ENCODE results near the gene PRR19.

The PRR19 gene

DNA sequence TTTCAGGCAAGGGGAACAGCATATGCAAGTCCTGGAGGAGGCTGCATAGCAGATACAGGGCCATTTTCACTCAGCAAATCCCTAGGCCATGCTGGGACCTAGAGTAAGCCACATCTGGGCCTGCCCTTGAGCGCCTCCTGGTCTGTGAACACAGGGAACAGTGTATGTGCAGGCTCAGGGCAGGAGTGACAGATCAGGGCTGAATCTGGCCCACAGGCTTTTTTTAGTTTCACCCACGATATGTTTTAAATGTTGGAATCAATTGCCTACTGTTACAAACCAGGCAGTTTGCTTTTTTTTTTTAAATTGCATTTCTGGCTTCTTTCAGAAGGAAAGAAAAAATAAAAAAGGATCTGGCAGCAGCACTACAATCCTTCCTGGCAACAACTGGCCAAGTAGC, 9.7 kb downstream of the PRR19 start:
- Histone ChIP-seq H3K4me1 (ENCODE audit: insufficient read depth, low read length, poor library complexity, severe bottlenecking) (no peaks in the 10 kb centered on the region), H3K9me2 (replicated peaks; ENCODE audit: low read depth, low read length) (no peaks in the 10 kb centered on the region), H3K9me3 (ENCODE audit: insufficient read depth, low read depth, low read length) (no peaks in the 10 kb centered on the region), H4K20me1 (ENCODE audit: insufficient read depth, low read length, poor library complexity, severe bottlenecking) (no peaks in the 10 kb centered on the region), H3K36me3 (ENCODE audit: insufficient read depth, low read length) (no peaks in the 10 kb centered on the region), H3K27me3 (ENCODE audit: insufficient read depth, low read length, poor library complexity, severe bottlenecking) (no peaks in the 10 kb centered on the region), H3K79me2 (ENCODE audit: insufficient read depth, low read length) (no peaks in the 10 kb centered on the region), H3K4me3 (ENCODE audit: low read length, poor library complexity, severe bottlenecking) (no peak overlapping the region), H3F3A (ENCODE audit: low read depth) (no peaks in the 10 kb centered on the region), H2AFZ (ENCODE audit: low read length) (no peak overlapping the region), H3K4me2 (ENCODE audit: low read depth, low read length, poor library complexity, severe bottlenecking) (no peak overlapping the region), H3K9ac (ENCODE audit: low read depth, low read length, poor library complexity, severe bottlenecking) (no peak overlapping the region)
- TF ChIP-seq, protein P1, sequence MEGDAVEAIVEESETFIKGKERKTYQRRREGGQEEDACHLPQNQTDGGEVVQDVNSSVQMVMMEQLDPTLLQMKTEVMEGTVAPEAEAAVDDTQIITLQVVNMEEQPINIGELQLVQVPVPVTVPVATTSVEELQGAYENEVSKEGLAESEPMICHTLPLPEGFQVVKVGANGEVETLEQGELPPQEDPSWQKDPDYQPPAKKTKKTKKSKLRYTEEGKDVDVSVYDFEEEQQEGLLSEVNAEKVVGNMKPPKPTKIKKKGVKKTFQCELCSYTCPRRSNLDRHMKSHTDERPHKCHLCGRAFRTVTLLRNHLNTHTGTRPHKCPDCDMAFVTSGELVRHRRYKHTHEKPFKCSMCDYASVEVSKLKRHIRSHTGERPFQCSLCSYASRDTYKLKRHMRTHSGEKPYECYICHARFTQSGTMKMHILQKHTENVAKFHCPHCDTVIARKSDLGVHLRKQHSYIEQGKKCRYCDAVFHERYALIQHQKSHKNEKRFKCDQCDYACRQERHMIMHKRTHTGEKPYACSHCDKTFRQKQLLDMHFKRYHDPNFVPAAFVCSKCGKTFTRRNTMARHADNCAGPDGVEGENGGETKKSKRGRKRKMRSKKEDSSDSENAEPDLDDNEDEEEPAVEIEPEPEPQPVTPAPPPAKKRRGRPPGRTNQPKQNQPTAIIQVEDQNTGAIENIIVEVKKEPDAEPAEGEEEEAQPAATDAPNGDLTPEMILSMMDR (conservative IDR thresholded peaks at IDR 0.05; ENCODE audit: low read length): peak; percentile 35
- no peak for TF ChIP-seq EZH2phosphoT487 (IDR thresholded peaks at IDR 0.05; ENCODE audit: borderline replicate concordance)

DNA sequence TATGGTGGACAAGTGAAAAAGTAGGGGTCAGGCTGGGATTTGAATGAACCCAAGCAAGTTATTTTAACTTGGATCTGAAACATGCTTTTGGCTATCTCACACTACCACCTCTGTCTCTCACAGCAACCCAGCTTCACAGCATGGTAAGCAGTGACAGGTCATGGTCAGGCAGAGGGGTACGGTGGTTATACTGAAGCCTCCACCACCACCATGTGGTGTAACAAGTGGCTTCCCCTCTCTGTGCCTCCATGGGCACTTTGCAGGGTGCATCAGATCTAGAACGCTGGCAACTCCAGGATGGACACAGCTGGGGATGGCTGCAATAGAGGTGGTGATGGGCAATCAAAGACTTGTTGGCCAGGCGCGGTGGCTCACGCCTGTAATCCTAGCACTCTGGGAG, 10.4 kb downstream of the PRR19 start:
- Histone ChIP-seq H3K4me1 (ENCODE audit: insufficient read depth, low read length, poor library complexity, severe bottlenecking) (no peaks in the 10 kb centered on the region), H3K79me2 (ENCODE audit: insufficient read depth, low read length) (no peaks in the 10 kb centered on the region), H3K9me3 (ENCODE audit: insufficient read depth, low read depth, low read length) (no peaks in the 10 kb centered on the region), H3K4me3 (ENCODE audit: low read length, poor library complexity, severe bottlenecking) (no peak overlapping the region), H3K4me2 (ENCODE audit: low read depth, low read length, poor library complexity, severe bottlenecking) (no peak overlapping the region), H3K36me3 (ENCODE audit: insufficient read depth, low read length) (no peaks in the 10 kb centered on the region), H2AFZ (ENCODE audit: low read length) (no peak overlapping the region), H3K9ac (ENCODE audit: low read depth, low read length, poor library complexity, severe bottlenecking) (no peak overlapping the region), H3K27me3 (ENCODE audit: insufficient read depth, low read length, poor library complexity, severe bottlenecking) (no peaks in the 10 kb centered on the region), H4K20me1 (ENCODE audit: insufficient read depth, low read length, poor library complexity, severe bottlenecking) (no peaks in the 10 kb centered on the region), H3F3A (ENCODE audit: low read depth) (no peaks in the 10 kb centered on the region), H3K9me2 (replicated peaks; ENCODE audit: low read depth, low read length) (no peaks in the 10 kb centered on the region)
- no peak for TF ChIP-seq EZH2phosphoT487 (IDR thresholded peaks at IDR 0.05; ENCODE audit: borderline replicate concordance)

DNA sequence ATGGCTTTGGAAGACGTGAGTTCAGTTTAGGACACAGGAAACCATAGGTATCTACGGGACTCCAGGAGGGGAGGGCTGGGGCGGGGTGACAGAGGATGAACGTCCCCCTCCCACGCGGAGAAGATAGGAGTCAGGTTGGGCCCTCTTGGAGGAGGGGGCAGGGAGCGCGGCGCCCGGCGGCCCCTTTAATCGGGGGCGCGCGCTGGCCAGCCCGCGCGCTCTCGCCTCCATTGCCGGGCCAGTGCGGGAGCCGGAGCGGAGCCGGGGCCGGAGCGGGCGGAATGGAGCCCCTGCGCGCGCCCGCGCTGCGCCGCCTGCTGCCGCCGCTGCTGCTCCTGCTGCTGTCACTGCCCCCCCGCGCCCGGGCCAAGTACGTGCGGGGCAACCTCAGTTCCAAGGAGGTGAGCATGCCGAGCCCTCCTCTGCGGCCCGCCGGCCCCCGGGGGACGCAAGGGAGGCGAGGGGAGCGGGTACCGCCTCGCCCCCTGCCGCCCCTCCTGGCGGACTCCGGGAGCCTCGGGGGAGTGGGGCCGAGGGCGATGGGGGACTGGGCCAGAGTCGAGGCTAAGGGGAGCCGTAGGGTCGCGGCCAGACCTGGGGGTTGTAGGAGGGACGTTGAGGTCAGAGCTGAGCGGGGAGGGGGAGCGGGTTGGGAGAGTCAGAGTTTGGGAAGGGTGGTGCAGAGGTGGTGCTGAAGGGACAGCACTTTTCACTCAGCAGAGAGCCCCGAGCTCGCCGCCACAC, 11.3 kb downstream of the PRR19 start, which contains the start of gene TMEM145:
Gene TMEM145, plus strand, starts transcription at position 214 of the 744 bp plus-strand sequence. Its CDS starts 68 bp downstream, at position 282.
- Histone ChIP-seq H3K9ac (ENCODE audit: low read depth, low read length, poor library complexity, severe bottlenecking) (no peak within 1 kb of the TSS), H2AFZ (ENCODE audit: low read length) (no peak within 1 kb of the TSS)
- no peak for TF ChIP-seq EZH2phosphoT487 (IDR thresholded peaks at IDR 0.05; ENCODE audit: borderline replicate concordance)
- TF ChIP-seq, protein P1 (conservative IDR thresholded peaks at IDR 0.05; ENCODE audit: low read length): no peak

More for the DNA sequence above, 11.3 kb downstream of the PRR19 start, which contains the start of gene TMEM145:
- H3K9me2 ChIP-seq (replicated peaks; ENCODE audit: low read depth, low read length): no peaks in the 10 kb centered on the region
- no peaks in the 10 kb centered on the region for H3K9me3 ChIP-seq (ENCODE audit: insufficient read depth, low read depth, low read length)
- H3K79me2 ChIP-seq (ENCODE audit: insufficient read depth, low read length): no peaks in the 10 kb centered on the region
- H3K4me3 ChIP-seq (ENCODE audit: low read length, poor library complexity, severe bottlenecking): peak within 1 kb of the TSS; percentile 56
- no peaks in the 10 kb centered on the region for H3K36me3 ChIP-seq (ENCODE audit: insufficient read depth, low read length)
- H3F3A ChIP-seq (ENCODE audit: low read depth): no peaks in the 10 kb centered on the region
- H4K20me1 ChIP-seq (ENCODE audit: insufficient read depth, low read length, poor library complexity, severe bottlenecking): no peaks in the 10 kb centered on the region
- H3K27me3 ChIP-seq (ENCODE audit: insufficient read depth, low read length, poor library complexity, severe bottlenecking): no peaks in the 10 kb centered on the region
- peak within 1 kb of the TSS; percentile 67 for H3K4me2 ChIP-seq (ENCODE audit: low read depth, low read length, poor library complexity, severe bottlenecking)
- H3K4me1 ChIP-seq (ENCODE audit: insufficient read depth, low read length, poor library complexity, severe bottlenecking): no peaks in the 10 kb centered on the region
